ENCODE measurements around the gene CLRN1.

- TF ChIP-seq POLR2A (IDR thresholded peaks at IDR 0.05; ENCODE audit: low read depth, low read length): no peak
- no peak for TF ChIP-seq TAF1 (IDR thresholded peaks at IDR 0.05; ENCODE audit: borderline replicate concordance, low read depth, low read length)
- TF ChIP-seq POLR2AphosphoS5 (IDR thresholded peaks at IDR 0.05; ENCODE audit: low read depth, low read length): no peak
Observed at GRCh38 chr3:150975992-150976368, 3.5 kb upstream of the CLRN1 start.

All from GM12892 (cell line).